Activated CD4-positive, alpha-beta T cell treated with anti-CD3 and anti-CD28 coated beads, Interleukin-2, Interleukin-4, amounts not matched to agents 100 ng/mL and 50 ng/mL, durations not matched to agents 16 hours and 8 hours (primary cell): Measurements from ENCODE around the gene CALHM3.
"Not testable (repeated sequence)": the region's sequence is repeated elsewhere in the genome, so short reads cannot be mapped to it uniquely, and the experiment has no call there.

Experiments
- DNase-seq: peaks from one replicate; pipeline ENCODE4 v3.0.0-alpha.2; 2020; ENCODE audit warnings: low spot score

CALHM3 gene

DNA sequence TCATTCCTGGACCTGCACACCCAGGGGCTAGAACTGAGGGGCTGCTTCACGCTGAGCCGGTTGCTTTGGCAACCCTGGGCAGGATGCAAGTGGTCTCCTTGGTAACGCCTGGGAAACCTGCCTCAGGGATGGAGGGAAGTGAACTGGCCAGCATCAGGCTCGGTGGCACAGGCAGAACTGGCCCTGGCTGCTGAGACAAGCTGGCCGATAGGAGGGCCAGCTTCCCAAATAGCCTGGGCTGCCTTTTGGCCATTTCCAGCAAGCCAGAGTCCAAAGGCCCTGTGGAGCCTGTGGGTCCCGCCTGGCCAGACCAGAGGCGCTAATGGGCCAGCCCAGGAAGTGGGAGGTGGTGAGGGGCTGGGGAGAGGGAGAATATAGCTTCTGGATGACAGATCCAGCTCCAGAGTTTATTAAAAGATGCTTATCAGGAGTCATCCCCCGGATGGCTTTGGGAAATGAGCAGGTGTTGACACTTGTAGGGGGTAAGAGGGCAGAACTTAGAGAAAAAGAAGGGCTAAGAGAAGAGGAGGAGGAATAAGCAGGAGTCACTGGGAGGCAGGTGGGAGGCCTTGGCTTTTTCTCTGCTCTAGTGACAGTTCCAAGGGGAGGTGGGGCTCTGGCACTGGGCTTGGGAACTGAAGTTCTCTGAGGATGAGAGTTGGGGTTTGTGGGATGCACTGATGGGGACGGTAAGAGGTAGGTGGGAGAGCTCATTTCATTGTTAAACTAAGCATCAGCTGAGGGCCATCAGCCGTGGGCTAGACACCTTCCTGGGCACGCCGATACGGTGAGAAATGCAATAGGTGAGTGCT is 24.0 kb upstream of the CALHM3 start:
- no peak for DNase-seq

DNA sequence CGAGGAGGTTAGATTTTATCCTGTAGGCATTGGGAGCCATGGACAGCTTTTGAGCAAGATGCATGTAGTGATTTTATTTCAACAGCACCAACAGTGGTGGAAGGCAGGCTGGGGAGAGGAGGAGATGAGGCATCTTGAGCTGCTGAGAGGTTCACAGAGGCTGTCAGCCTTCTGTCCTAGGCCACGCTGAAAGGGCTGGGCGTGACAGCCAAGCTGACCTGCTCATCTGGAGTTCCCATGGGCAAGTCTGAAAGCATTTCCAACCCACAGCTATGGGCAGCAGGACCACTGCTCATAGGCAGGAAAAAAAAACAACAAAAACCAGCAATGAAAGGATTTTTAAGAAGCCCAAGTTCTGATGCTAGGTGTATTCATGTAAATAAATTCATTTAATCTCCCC is 22.1 kb upstream of the CALHM3 start:
- DNase-seq = no peak

DNA sequence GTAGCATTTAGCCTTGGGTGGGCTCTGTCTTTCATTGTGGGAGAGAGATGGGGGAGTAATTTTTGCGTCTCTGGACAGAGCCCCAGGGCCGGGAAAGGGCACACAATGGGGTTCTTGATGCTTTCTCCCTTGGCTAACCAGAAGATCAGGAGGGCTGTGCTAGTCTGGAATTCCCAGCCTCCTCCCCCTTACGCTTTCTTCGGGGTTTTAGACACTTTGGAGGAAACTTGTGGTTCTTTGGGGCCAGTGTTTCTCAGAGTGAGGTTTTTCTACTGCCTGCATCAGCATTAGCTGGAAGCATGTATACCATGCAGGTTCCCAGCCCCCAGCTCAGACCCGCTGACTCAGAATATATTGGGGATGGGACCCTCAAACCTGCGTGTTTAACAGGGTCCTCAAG is 21.4 kb upstream of the CALHM3 start:
- no peak for DNase-seq

DNA sequence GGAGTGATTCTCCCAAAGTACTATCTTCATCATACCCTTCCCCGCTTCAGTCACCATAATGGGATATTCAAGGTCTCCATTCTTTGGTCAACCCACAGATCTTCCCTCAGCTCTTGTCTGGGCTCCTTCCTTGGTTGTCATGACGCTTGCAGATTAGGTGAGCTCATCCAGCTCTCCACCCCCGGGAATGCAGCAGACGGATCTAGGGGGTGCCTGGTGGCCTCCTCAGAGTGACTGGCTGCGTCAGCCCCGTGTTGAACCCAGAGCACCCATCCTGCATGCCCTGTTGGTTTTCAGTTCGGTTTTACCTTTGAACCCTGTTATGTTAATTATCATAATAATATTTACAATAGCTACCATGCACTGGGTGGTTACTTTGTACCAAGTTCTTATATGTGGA is 20.8 kb upstream of the CALHM3 start:
- no peak for DNase-seq

DNA sequence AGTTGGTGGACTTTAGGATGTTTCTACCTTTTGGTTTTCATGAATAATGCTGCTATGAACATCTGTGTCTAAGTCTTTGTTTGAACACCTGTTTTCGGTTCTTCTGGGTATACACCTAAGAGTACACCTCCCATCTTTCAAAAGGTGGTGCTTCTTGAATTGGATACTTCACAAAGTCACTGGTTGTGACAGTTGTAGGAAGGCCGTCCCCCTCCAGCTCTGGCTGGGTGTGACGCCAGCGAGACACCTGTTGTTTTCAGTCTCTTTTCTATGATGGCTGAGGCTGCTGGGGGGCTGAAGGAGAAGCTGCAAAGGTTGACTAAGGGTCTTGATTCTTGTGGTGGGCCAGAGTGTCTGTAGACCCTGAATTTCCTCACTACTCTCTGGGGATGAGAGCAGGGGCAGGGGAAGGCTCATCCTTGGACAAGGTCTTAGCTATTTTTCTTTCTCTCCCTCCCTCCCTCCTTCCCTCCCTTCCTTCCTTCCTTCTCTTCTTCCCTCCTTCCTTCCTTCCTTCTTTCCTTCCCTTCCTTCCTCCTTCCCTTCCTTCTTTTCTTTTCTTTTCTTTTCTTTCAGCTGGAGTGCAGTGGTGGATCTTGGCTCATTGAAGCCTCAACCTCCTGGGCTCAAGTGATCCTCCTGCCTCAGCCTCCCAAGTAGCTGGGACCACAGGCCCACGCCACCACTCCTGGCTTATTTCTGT is 20.0 kb upstream of the CALHM3 start:
- DNase-seq = no peak

DNA sequence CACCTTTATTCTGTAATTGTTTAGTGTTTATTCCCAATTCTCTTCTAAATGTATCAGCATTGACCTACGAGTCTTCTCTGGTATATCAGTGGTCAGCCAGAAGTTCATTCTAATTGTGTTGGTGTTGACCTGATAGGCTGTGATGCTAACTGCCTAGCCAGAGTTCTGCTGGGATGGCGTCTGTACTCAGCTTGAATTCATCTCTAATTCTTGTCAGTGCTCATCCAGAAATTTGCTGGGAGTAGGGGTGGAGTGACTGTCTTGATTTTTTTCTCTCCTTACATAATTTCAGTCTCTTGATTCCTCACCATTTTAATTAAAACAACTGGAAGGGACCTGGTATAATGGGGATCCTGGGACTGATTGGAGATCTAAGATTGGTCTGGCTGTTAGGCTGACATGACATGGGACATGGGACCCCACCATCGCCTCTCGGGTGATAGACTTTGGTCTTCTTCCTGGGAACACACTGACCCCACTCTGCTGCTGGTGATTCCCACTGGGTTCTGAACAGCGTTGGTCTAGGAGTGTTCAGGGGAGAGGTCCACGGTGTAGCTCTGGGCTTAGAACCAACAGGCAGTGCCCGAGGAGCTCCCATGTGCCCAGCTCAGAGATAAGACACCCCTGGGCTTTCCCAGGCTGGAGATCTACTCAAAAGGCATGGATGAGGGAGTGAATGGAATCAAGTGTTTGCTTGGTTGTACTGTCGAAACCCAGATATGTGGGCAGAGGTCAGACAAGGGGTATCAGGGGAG is 18.3 kb upstream of the CALHM3 start:
- DNase-seq = no peak

DNA sequence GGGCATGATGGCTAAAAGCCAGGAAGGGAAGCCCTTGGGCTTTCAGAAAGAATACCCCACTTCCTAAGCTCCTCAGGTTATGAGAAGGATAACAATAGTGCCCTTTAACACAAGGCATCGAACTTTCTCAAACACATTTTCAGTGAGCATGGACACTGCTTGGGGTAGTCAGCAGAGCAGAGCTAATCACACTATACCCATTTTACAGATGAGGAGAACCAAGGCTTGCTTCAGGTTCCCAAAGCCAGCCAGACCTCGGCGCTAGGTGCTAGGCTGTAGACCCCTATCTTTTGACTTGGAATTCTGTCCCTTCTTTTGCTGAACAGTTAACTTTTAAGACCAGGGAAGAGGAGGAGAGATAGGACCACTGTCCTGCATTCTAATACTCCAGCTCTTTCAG is 16.3 kb upstream of the CALHM3 start:
- DNase-seq = no peak

DNA sequence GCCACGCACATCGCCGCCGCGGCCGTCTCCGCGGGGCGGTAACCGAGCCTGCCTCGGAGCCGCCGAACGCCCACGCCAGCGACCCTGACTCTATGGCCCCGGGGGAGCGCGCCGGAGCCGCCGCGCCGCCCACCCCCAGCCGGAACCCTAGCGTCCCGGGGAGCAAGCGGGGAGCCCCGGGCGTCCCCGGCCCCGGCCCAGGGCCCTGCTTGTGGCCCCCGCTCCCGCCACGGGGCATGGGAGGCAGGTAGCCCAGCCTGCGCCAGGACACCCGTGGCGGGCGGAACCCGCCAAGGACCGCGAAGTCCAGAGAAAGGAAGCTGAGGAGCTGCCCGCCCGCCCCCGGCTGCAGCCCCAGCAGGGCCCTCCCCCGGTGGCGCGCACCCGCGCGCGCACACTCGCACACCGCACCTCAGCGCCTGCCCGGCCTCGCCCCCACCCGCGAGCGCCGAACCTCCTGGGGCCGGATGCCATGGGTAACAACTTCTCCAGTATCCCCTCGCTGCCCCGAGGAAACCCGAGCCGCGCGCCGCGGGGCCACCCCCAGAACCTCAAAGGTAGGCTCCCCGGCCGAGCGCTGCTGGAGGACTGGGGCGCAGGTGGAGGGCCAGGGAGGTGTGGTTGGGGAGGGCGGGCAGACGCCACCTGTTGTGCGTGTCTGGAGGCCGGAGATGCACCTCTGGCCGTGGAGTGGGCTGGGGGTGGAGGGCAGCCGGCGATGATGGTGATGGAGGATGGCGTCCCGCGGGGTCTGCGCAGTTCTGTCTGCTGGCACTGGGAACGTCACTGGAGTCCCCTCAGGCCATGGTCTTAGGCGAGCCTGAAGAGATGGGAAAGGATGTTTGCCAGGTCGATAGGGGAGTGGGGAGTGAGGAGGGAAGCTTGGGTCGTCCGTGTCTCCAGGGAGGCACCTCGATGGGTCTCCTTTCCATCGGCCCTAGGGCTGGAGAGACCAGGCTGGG is 15.2 kb upstream of the CALHM3 start:
- DNase-seq = no peak

DNA sequence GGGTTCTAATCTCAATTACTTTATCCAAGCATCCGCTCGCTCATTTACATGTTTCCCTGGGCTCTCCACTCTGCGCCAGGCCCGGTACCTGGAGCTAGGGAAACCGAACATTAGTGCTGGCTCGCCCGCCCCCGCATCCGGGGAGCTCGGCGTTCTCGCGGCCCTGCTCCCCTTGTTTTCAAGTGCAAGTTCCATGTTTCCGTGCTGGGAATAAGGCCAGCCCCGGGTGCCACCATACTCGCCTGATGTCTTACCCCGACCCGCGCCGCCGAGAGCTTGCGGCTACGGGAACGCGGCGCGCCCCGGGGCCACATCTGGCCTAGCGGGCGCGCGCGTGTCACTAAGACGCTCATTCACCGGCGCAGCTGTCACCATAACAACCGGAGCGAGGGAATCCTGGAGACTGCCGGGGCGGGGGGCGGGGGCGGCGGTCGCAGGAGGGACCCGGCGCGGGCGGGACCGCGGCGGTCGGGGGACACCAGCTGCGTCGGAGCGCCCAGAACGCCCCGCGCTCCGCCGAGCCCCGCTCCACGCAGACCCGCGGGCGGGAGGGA is 14.4 kb upstream of the CALHM3 start, which contains the start of gene NEURL1:
NEURL1 (plus strand) TSS at position 344 of the 554 bp plus-strand sequence. CDS start 683 bp downstream, outside the sequence.
- no peak for DNase-seq

DNA sequence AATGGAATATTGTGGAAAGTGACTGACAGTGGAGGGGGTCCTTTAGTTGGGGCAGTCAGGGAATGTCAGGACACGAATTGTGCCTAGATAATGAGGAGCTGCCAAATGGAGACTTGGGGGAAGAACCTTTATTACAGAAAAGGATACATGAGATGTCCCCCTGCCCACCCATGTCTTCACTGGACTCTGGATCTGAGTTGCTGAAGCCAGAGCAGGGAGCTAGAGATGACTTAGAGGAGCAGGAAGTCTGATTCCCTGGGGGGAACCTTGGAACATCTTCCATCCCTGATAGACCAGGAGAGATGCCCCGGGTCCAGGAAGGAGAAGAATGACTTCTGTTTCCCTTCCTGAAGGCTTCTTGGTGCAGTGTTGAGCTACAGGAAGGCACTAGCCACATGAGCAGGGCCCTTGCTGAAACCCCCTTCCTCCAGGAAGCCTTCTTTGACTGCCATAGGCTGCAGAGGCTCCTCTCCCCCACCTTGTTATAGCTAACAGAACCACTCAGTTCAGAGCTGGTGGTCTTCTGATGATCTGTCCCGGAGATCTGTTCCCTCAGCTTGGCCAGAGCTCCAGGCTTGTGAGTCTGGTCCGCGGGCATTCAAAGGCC is 13.7 kb upstream of the CALHM3 start:
- DNase-seq = no peak

DNA sequence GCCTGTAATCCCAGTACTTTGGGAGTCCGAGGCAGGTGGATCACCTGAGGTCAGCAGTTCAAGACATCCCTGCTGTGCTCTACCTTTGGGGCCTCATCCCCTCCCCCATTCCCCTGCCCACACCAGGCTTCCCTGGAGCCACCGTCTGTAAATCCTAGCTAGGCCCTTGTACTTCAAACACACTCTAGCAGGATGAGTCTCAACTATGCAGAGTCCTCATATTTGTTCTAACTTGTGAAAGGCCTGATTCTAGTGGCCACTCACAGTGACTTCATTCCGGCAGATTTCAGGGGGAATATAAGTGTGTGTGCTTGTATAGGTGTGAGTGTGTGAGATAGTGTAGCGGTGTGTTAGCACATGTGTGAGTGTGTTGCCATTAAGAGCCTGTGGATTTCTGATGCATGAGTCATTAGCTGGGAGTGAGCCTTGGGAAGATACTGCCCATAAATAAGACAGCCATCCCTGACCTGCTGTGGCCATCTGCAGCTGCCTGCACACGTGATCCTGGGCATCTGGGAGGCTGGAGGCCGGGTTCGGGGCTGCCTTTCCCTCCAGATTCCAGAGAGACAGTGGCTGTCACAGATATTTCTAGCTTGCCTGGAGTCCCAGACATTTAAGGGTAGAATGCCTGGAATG is 12.8 kb upstream of the CALHM3 start:
- DNase-seq = no peak

DNA sequence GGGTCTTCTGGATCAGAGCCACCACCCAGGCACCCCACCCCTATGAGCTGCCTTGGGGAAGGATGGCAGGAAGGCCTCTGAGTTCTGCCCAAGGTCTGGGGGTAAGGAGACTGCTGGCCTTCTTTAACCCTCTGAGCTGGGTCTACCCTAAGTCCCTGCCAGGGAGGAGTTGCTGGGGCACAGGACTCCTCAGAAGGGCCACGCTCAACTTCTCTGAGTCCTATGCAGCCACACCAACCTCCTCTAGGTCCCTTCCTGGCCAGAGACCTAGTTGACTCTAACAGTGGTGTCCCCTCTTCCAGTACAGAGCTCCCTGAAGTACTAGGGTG is 11.9 kb upstream of the CALHM3 start:
- DNase-seq = no peak

DNA sequence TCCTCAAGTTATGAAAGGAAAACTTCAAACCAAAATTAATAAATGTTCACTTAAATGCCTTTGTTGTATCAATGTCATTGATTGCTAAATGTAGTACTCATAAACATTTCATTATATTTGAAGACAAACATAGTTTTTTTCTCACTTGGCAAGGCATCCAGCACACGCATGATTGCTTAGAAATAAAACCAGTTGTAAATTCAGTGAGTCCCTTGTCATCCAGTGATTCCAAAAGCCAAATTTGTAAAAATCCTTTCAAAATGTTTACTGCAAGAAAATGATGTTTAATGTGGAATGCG is 8.3 kb upstream of the CALHM3 start:
- DNase-seq = no peak

DNA sequence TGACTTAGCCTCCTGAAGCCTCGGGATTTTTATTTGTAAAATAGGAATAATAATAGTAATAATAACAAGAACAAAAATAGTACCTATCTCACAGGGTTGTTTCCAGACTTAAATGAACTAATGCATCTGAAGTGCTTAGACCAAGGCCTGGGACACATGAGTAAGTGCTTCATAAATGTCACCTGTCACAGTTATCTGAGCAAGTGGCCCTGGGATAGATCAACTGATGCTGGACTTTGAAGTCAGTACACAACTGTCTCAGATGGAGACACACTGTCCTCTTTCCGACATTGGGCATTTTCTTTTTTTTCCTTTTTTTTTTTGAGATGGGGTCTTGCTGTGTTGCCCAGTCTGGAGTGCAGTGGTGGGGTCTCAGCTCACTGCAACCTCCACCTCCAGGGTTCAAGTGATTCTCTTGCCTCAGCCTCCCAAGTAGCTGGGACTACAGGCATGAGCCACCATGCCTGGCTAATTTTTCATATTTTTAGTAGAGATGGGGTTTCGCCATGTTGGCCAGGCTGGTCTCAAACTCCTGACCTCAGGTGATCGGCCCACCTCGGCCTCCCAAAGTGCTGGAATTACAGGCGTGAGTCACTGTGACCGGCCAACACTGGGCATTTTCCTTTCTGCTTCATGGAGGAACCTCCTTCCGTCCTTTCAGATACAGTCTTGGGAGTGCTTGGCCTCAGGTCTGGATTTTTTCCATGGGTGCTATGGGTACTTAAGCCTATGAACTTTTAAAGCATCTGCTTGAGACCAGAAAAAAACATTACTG is 7.8 kb upstream of the CALHM3 start:
- DNase-seq = not testable (repeated sequence)

DNA sequence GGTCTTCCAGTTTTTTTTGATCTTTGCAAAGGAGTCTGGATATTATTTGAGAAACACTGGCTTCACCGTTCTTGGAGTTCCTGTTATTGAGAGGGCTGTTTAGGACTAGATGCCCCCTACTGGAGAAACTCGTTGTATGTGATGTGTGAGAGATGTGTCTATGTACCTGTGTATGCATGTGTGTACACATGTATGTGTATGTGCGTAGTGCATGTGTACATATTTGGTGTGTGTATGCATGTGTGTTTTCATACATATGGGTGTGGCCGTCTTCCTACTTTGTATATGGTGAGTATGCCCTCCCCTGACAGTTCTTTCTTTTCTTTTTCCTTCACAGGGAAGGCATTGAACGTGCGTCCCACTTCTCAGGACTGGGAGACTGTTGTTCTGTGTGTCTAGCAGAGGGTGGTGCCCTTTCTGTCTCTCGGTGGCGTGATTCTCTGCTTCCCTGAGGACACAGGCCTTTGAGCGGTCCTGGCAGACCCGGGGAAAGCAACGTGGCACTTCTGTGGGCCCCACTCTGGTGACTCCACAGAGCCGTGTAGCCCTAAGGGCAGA is 3.0 kb upstream of the CALHM3 start:
- peak; percentile 71 for DNase-seq

DNA sequence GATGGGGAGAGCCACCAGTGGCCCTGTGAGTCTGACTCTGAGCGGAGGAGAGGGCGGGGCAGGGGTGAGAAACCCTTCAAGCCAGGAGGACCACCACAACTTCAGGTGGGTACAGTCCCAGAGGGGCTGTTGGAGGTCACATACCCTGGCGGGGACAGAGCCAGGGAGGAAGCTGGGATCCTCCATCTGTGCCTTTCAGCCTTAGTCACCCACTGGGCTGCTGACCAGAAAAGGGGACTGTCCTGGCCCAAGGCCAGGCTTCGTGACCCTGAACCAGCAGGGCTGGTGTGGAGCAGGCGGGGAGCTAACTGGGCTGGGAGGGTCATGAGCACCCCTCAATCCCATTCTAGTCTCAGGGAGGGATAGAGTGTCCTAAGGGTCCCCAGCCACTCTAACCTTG is 1.5 kb upstream of the CALHM3 start:
- DNase-seq = no peak

DNA sequence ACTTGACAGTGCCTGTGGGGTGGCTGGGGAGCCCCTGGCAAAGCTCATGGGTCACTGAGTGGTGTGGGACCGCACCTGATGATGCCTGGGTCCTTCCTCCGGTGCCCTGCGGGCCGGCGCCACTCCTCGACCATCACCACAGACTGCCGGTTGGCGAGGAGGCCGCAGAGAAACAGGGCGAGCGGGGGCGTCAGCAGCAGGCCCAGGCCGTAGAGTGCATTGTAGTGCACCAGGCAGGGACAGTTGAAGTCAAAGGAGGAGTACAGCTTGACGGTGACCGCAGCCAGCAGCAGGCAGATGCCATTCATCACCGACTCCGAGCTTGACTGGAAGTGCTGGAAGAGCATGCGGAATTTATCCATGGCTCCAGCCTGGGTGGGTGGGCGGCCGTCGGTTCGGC is 369 bp downstream of the CALHM3 start:
- no peak for DNase-seq

DNA sequence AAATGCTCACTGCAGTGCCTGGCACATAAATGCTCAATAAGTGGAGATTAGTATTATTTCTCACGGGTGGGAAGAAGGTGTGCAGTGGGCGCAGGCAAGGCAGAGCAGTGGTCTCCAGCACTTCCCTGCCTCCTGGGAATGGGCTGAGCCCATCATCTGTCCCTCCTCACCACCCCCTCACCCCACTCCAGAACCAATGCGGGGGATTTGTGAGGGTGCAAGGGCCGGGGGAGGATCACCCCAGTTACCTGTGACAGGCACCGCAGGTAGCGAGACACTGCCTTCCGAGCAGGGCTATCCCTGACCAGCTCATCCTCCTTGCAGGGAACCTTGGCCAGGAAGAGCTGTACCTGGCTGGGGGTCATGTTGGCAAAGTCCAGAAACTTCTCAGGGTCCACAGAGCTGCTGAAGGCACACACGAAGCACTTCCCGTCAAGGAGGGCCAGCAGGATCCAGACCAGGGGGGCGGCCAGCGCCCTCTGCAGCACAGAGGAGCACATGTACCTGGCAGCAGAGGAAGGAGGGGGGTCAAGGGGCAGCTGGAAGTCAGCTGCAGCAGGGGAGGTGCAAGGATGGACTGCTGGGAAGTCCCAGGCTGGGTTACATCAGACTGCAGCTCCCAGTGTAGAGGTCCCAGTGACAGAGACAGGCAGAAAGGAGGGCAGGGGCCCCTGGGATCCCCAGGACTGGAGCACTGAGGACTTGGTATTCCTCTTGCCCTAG is 2.8 kb downstream of the CALHM3 start:
- no peak for DNase-seq

DNA sequence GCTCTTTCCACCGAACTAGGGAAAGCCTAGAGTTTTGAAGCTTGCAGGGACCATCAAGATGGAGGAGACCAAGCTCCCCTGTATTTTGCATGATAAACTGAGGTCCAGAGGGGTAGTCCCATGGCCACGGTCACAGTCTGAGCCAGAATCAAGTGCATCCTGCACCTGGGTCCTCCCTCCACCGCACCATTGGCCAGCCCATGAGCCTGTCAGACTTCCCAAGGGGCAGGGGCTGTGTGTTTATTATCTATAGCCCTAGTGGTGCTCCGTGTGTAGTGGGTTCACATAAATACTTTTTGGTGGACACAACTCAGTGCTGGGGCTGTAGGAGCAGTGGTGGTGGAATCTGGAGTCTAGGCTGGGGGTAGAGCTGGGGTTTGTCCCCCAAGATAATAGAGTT is 3.6 kb downstream of the CALHM3 start:
- no peak for DNase-seq
